IMR-90 (cell line): ENCODE measurements around the gene GNG2. TPM values are rescaled to one million over a fixed set of nuclear protein-coding genes. Genes with fewer than 3 reads are reported as not detected.

Experiments used
- ATAC-seq: fragments of 200-7000 bp; cut with Tn5 transposase; 2 replicates; pipeline ENCODE4 v1.9.1; 2020; ENCODE audit warnings: low read depth, mild to moderate bottlenecking, moderate library complexity
- BruUV-seq: library from RNA; stranded (reverse); fragments of 400-500 nt; replicated peaks from 2 replicates; lab custom pipeline; 2021; lab: Mats Ljungman, UMichigan
- CTCF ChIA-PET: fragments of 300-600 bp; formaldehyde crosslinking; extraction: SDS; loops from one replicate; lab custom pipeline; 2021; ENCODE audit warnings: antibody characterized with exemption; lab: Yijun Ruan, JAX
- POLR2A ChIA-PET: fragments of 300-600 bp; sonication (Branson Sonifier 250); formaldehyde crosslinking; loops from one replicate; lab custom pipeline; 2022; ENCODE audit warnings: antibody characterized with exemption; ENCODE audit not compliant: unreplicated experiment; lab: Charles Lee
- DNase-seq: peaks from one replicate; pipeline ENCODE4 v3.0.0; 2013
- H2AFZ ChIP-seq: replicated peaks from 2 replicates; pipeline ENCODE3; 2013; ENCODE audit warnings: low read length, mild to moderate bottlenecking; ENCODE audit not compliant: poor library complexity
- H2AK5ac ChIP-seq: 2 replicates; pipeline ENCODE4 v1.6.1; 2013; ENCODE audit warnings: low read depth, low read length, inconsistent platforms
- H2AK9ac ChIP-seq: replicated peaks from 2 replicates; pipeline ENCODE3; 2013; ENCODE audit warnings: mild to moderate bottlenecking, low read depth, low read length, moderate library complexity; ENCODE audit not compliant: poor library complexity
- H2BK120ac ChIP-seq: 2 replicates; pipeline ENCODE4 v1.6.1; 2013; ENCODE audit warnings: low read depth, low read length, inconsistent platforms
- H2BK15ac ChIP-seq: 3 replicates; pipeline ENCODE4 v1.6.1; 2013; ENCODE audit warnings: low read depth, low read length, inconsistent platforms
- H2BK20ac ChIP-seq: 2 replicates; pipeline ENCODE4 v1.6.1; 2013; ENCODE audit warnings: low read depth, mild to moderate bottlenecking, inconsistent platforms, low read length, moderate library complexity
- H2BK5ac ChIP-seq: 2 replicates; pipeline ENCODE4 v1.6.1; 2013; ENCODE audit warnings: mild to moderate bottlenecking, low read depth, low read length, inconsistent platforms; ENCODE audit not compliant: poor library complexity, severe bottlenecking
- H3K14ac ChIP-seq: replicated peaks from 2 replicates; pipeline ENCODE4 v1.6.1; 2013; ENCODE audit warnings: low read depth, low read length, inconsistent platforms
- H3K18ac ChIP-seq: 2 replicates; pipeline ENCODE4 v1.6.1; 2013; ENCODE audit warnings: low read depth, low read length, control low read depth
- H3K23ac ChIP-seq: 2 replicates; pipeline ENCODE4 v1.6.1; 2013; ENCODE audit warnings: low read depth, low read length, inconsistent platforms
- H3K27ac ChIP-seq: 2 replicates; pipeline ENCODE4 v1.5.1; 2013; ENCODE audit warnings: mild to moderate bottlenecking, control low read depth, low read length; ENCODE audit not compliant: insufficient read depth
- H3K27me3 ChIP-seq: 2 replicates; pipeline ENCODE4 v1.6.1; 2013; ENCODE audit warnings: low read length; ENCODE audit not compliant: control insufficient read depth, insufficient read depth
- H3K36me3 ChIP-seq: 2 replicates; pipeline ENCODE4 v1.6.1; 2013; ENCODE audit warnings: low read length, mixed read lengths; ENCODE audit not compliant: control insufficient read depth, insufficient read depth
- H3K4ac ChIP-seq: 2 replicates; pipeline ENCODE4 v1.6.1; 2013; ENCODE audit warnings: low read depth, low read length, inconsistent platforms
- H3K4me1 ChIP-seq: 2 replicates; pipeline ENCODE4 v1.6.1; 2013; ENCODE audit warnings: low read length, mixed read lengths; ENCODE audit not compliant: control insufficient read depth, insufficient read depth
- H3K4me2 ChIP-seq: 2 replicates; pipeline ENCODE4 v1.6.1; 2013; ENCODE audit warnings: low read depth, mild to moderate bottlenecking, control low read depth, low read length, moderate library complexity
- H3K4me3 ChIP-seq: 2 replicates; pipeline ENCODE4 v1.5.1; 2013; ENCODE audit warnings: low read depth, mild to moderate bottlenecking, control low read depth, low read length, moderate library complexity; ENCODE audit not compliant: insufficient read depth
- H3K56ac ChIP-seq: 2 replicates; pipeline ENCODE4 v1.6.1; 2013; ENCODE audit warnings: low read length, inconsistent platforms; ENCODE audit not compliant: insufficient read depth; ENCODE audit errors: extremely low read depth
- H3K79me1 ChIP-seq, 2 experiments: 2 replicates each; pipeline ENCODE4 v1.6.1; 2013; ENCODE audit warnings: low read length in 2 of 2, inconsistent platforms in 1 of 2, low read depth in 1 of 2
- H3K9ac ChIP-seq: 2 replicates; pipeline ENCODE4 v1.6.1; 2013; ENCODE audit warnings: low read depth, low read length, control low read depth
- H3K9me1 ChIP-seq: 2 replicates; pipeline ENCODE4 v1.6.1; 2013; ENCODE audit warnings: low read length, inconsistent platforms; ENCODE audit not compliant: insufficient read depth
- H3K9me3 ChIP-seq: 2 replicates; pipeline ENCODE4 v1.6.1; 2013; ENCODE audit warnings: low read length; ENCODE audit not compliant: control insufficient read depth, insufficient read depth
- H4K20me1 ChIP-seq: 2 replicates; pipeline ENCODE4 v1.6.1; 2013; ENCODE audit warnings: low read length, inconsistent platforms; ENCODE audit not compliant: insufficient read depth
- H4K5ac ChIP-seq: 2 replicates; pipeline ENCODE4 v1.6.1; 2013; ENCODE audit warnings: mild to moderate bottlenecking, low read depth, low read length, control low read depth
- H4K8ac ChIP-seq, 2 experiments: 2 replicates each; pipeline ENCODE4 v1.6.1; 2013; ENCODE audit warnings: low read depth in 2 of 2, low read length in 2 of 2, control low read depth in 1 of 2, inconsistent platforms in 1 of 2
- H4K91ac ChIP-seq: 2 replicates; pipeline ENCODE4 v1.6.1; 2013; ENCODE audit warnings: low read depth, low read length, inconsistent platforms; ENCODE audit not compliant: insufficient read depth
- BHLHE40 ChIP-seq: fragments of 150-350 bp; IDR thresholded peaks from 2 replicates; pipeline ENCODE4 v1.6.1; 2016; ENCODE audit warnings: mild to moderate bottlenecking, low read depth, low read length
- CEBPB ChIP-seq: IDR thresholded peaks from 2 replicates; pipeline ENCODE4 v1.6.1; 2012; ENCODE audit warnings: low read depth, low read length, improper control_type of control experiment
- CHD1 ChIP-seq: IDR thresholded peaks from 2 replicates; pipeline ENCODE4 v1.6.1; 2012; ENCODE audit warnings: low read depth, low read length, improper control_type of control experiment
- ELK1 ChIP-seq: fragments of 150-350 bp; IDR thresholded peaks from 2 replicates; pipeline ENCODE4 v1.6.1; 2016; ENCODE audit warnings: low read depth, mild to moderate bottlenecking, low read length, moderate library complexity, borderline replicate concordance
- FOS ChIP-seq: fragments of 150-350 bp; IDR thresholded peaks from 2 replicates; pipeline ENCODE4 v1.6.1; 2016; ENCODE audit warnings: low read depth, low read length
- MAFK ChIP-seq: IDR thresholded peaks from 2 replicates; pipeline ENCODE4 v1.6.1; 2012; ENCODE audit warnings: low read depth, low read length, improper control_type of control experiment
- MAZ ChIP-seq: IDR thresholded peaks from 2 replicates; pipeline ENCODE4 v1.6.1; 2012; ENCODE audit warnings: low read depth, mild to moderate bottlenecking, low read length, improper control_type of control experiment, moderate library complexity, borderline replicate concordance
- NFE2L2 ChIP-seq: fragments of 150-350 bp; IDR thresholded peaks from 2 replicates; pipeline ENCODE4 v1.6.1; 2016; ENCODE audit warnings: low read depth, mild to moderate bottlenecking, low read length
- POLR2A ChIP-seq: IDR thresholded peaks from 2 replicates; pipeline ENCODE4 v1.6.1; 2012; ENCODE audit warnings: mild to moderate bottlenecking, low read depth, low read length
- RAD21 ChIP-seq: IDR thresholded peaks from 2 replicates; pipeline ENCODE4 v1.6.1; 2012; ENCODE audit warnings: low read length, improper control_type of control experiment
- RCOR1 ChIP-seq: IDR thresholded peaks from 2 replicates; pipeline ENCODE4 v1.6.1; 2012; ENCODE audit warnings: mild to moderate bottlenecking, low read length, improper control_type of control experiment; ENCODE audit not compliant: insufficient replicate concordance
- RFX5 ChIP-seq: IDR thresholded peaks from 2 replicates; pipeline ENCODE4 v1.8.0; 2012; ENCODE audit warnings: low read depth, mild to moderate bottlenecking, low read length, moderate library complexity
- WGBS, 2 experiments: methylation state at CpG; one replicate each; pipeline versions ENCODE4 v1.1.5 to v1.1.7; 2013; ENCODE audit warnings: missing lambda C conversion rate in 2 of 2; ENCODE audit not compliant: insufficient read length in 1 of 2; ENCODE audit errors: extremely low coverage in 2 of 2; 5-methylcytosine and 5-hydroxymethylcytosine counted together
- dilution Hi-C: fragments of 300-500 bp; cut with HindIII; formaldehyde crosslinking; loops from one replicate; pipeline ENCODE4 v1.14.3; 2018; ENCODE audit warnings: low sequenced_read_pairs; ENCODE audit not compliant: unreplicated experiment
- in situ Hi-C: fragments of 300-500 bp; cut with MboI; formaldehyde crosslinking; loops from 3 replicates; pipeline ENCODE4 v1.14.3; 2019; ENCODE audit warnings: low sequenced_read_pairs, inconsistent platforms, mixed read lengths
- intact Hi-C: fragments of 100-400 bp; cut with micrococcal nuclease; formaldehyde crosslinking; loops from 2 replicates; pipeline ENCODE4 v1.10.0; 2022
- polyA plus RNA-seq, 3 experiments: library from polyadenylated mRNA; depleted of rRNA; stranded (reverse); fragments of >200 nt; gene quantifications; 2 replicates each; pipeline ENCODE4 v1.2.3, GENCODE V29; 2012; ENCODE audit warnings: low replicate concordance in 1 of 3
- total RNA-seq: library from RNA; depleted of rRNA; stranded (reverse); fragments of >200 nt; gene quantifications from 2 replicates; pipeline ENCODE4 v1.2.3, GENCODE V29; 2012
- TF ChIP-seq, protein P1 (sequence below): fragments of 150-350 bp; IDR thresholded peaks from 2 replicates; pipeline ENCODE4 v1.6.1; 2017; ENCODE audit warnings: mild to moderate bottlenecking, antibody characterized with exemption, low read length, low read depth
- TF ChIP-seq, protein P2 (sequence below): conservative IDR thresholded peaks from 2 replicates; pipeline ENCODE4 v1.5.1; 2012; ENCODE audit warnings: mild to moderate bottlenecking, low read depth, low read length, improper control_type of control experiment

GNG2 gene
- total and polyA plus RNA-seq, 2 of the 4 experiments (the other 2 are of a cell fraction) = 13.1 to 14.6 TPM

GRCh38 chr14:51846631-51847488 lies 13.6 kb upstream of the GNG2 start:
- Histone ChIP-seq H2BK20ac (0 out of 2 replicates have a peak overlapping the region, but pooled peaks have one; percentile 9), H4K91ac (0 out of 2 replicates have a peak overlapping the region, but pooled peaks have one; percentile 4), H3K9me1 (peaks cover 3% of the 10 kb centered on the region; the same call in 1 of the 2 replicates), H4K8ac (no peak overlapping the region), H2AK5ac (peak overlapping the region; percentile 66; the same call in 1 of the 2 replicates), H3K4me2 (no peak overlapping the region), H3K18ac (no peak overlapping the region), H2BK5ac (no peak overlapping the region), H3K14ac (0 out of 2 replicates have a peak overlapping the region, but pooled peaks have one; percentile 20), H3K27me3 (no peaks in the 10 kb centered on the region), H4K20me1 (no peaks in the 10 kb centered on the region), H3K36me3 (no peaks in the 10 kb centered on the region), H3K79me1 (no peaks in the 10 kb centered on the region), H2AFZ (peak overlapping the region; percentile 80), H3K4me3 (no peak overlapping the region), H2AK9ac (no peak overlapping the region), H3K4me1 (peaks cover 3% of the 10 kb centered on the region; the same call in 1 of the 2 replicates), H3K4ac (no peak overlapping the region), H3K23ac (peak overlapping the region; percentile 17; the same call in 1 of the 2 replicates), H2BK120ac (no peak overlapping the region), H2BK15ac (no peak overlapping the region), H4K5ac (no peak overlapping the region), H3K27ac (no peak overlapping the region), H3K9ac (no peak overlapping the region), H3K56ac (no peak overlapping the region), H3K9me3 (no peaks in the 10 kb centered on the region)
- no CpG with 5 or more reads among the region's 16 CpGs for WGBS, 2 experiments
- peak; percentile 53 for DNase-seq
- ATAC-seq = no peak
- in situ Hi-C loops (no loop called here), intact Hi-C loops (no loop called here), dilution Hi-C loops (no loop called here)
- BruUV-seq = no TSS peak
- ChIA-PET CTCF (interaction anchor here (0.5 kb wide), 1 partner anchor 180 kb away, joined by 3 read pairs; no protein-coding TSS in a partner anchor), POLR2A (no interaction called here)
- no peak for TF ChIP-seq CHD1
- TF ChIP-seq, protein P1, sequence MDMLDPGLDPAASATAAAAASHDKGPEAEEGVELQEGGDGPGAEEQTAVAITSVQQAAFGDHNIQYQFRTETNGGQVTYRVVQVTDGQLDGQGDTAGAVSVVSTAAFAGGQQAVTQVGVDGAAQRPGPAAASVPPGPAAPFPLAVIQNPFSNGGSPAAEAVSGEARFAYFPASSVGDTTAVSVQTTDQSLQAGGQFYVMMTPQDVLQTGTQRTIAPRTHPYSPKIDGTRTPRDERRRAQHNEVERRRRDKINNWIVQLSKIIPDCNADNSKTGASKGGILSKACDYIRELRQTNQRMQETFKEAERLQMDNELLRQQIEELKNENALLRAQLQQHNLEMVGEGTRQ = no peak
- no peak for TF ChIP-seq CEBPB
- TF ChIP-seq FOS = no peak
- no peak for TF ChIP-seq MAZ
- TF ChIP-seq POLR2A = no peak
- TF ChIP-seq ELK1 = no peak
- no peak for TF ChIP-seq RFX5
- TF ChIP-seq RCOR1 = no peak
- no peak for TF ChIP-seq NFE2L2
- no peak for TF ChIP-seq BHLHE40
- TF ChIP-seq, protein P2, sequence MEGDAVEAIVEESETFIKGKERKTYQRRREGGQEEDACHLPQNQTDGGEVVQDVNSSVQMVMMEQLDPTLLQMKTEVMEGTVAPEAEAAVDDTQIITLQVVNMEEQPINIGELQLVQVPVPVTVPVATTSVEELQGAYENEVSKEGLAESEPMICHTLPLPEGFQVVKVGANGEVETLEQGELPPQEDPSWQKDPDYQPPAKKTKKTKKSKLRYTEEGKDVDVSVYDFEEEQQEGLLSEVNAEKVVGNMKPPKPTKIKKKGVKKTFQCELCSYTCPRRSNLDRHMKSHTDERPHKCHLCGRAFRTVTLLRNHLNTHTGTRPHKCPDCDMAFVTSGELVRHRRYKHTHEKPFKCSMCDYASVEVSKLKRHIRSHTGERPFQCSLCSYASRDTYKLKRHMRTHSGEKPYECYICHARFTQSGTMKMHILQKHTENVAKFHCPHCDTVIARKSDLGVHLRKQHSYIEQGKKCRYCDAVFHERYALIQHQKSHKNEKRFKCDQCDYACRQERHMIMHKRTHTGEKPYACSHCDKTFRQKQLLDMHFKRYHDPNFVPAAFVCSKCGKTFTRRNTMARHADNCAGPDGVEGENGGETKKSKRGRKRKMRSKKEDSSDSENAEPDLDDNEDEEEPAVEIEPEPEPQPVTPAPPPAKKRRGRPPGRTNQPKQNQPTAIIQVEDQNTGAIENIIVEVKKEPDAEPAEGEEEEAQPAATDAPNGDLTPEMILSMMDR = no peak
- TF ChIP-seq RAD21 = no peak
- no peak for TF ChIP-seq MAFK
